H1 (cell line): Measurements from ENCODE around the gene CD248. TPM values are rescaled to one million over a fixed set of nuclear protein-coding genes. Genes with fewer than 3 reads are reported as not detected.

ENCODE experiments used
- CTCF ChIA-PET: fragments of 300-600 bp; sonication (Branson Sonifier 250); formaldehyde crosslinking; loops from one replicate; lab custom pipeline; 2021; ENCODE audit not compliant: partially characterized antibody; lab: Charles Lee
- POLR2A ChIA-PET: fragments of 300-600 bp; sonication (Branson Sonifier 250); formaldehyde crosslinking; loops from one replicate; lab custom pipeline; 2021; ENCODE audit warnings: inconsistent platforms; ENCODE audit not compliant: partially characterized antibody; lab: Charles Lee
- DNase-seq, 2 experiments: peaks; one replicate each; pipeline versions ENCODE4 v3.0.0 to v3.0.0-alpha.2; 2010 to 2022; ENCODE audit warnings: low spot score in 2 of 2, low read depth in 1 of 2, mixed read lengths in 1 of 2
- FAIRE-seq: peaks from 2 replicates; lab custom pipeline; 2011; peaks lifted over from hg19 to GRCh38; lab: Jason Lieb, UNC
- H2AFZ ChIP-seq: 2 replicates; pipeline ENCODE4 v1.8.1; 2012; ENCODE audit warnings: low read length, inconsistent platforms
- H2AK5ac ChIP-seq: 2 replicates; pipeline ENCODE4 v1.6.1; 2013; ENCODE audit warnings: low read depth, low read length
- H2BK120ac ChIP-seq: replicated peaks from 2 replicates; pipeline ENCODE3; 2013; ENCODE audit warnings: low read depth, low read length, inconsistent platforms
- H2BK12ac ChIP-seq: 2 replicates; pipeline ENCODE4 v1.6.1; 2013; ENCODE audit warnings: low read depth, low read length
- H2BK15ac ChIP-seq: 2 replicates; pipeline ENCODE4 v1.6.1; 2013; ENCODE audit warnings: low read length
- H2BK20ac ChIP-seq: 2 replicates; pipeline ENCODE4 v1.6.1; 2013; ENCODE audit warnings: low read length
- H2BK5ac ChIP-seq: 2 replicates; pipeline ENCODE4 v1.6.1; 2013; ENCODE audit warnings: low read depth, low read length
- H3K14ac ChIP-seq: 2 replicates; pipeline ENCODE4 v1.6.1; 2013; ENCODE audit warnings: inconsistent platforms; ENCODE audit not compliant: insufficient read length
- H3K18ac ChIP-seq: 2 replicates; pipeline ENCODE4 v1.6.1; 2013; ENCODE audit warnings: low read length; ENCODE audit errors: extremely low read depth
- H3K23ac ChIP-seq: 2 replicates; pipeline ENCODE4 v1.6.1; 2013; ENCODE audit warnings: inconsistent platforms; ENCODE audit not compliant: insufficient read length
- H3K23me2 ChIP-seq: 2 replicates; pipeline ENCODE4 v1.6.1; 2013; ENCODE audit warnings: low read depth, low read length
- H3K27ac ChIP-seq: 2 replicates; pipeline ENCODE4 v1.6.1; 2011; ENCODE audit warnings: low read depth, low read length, inconsistent platforms
- H3K27me3 ChIP-seq, 4 experiments: replicated peaks in 1 of 4; 1 replicate in 1 of 4; 2 replicates in 3 of 4; pipeline versions ENCODE4 v1.6.1 to v1.8.1; 2011 to 2013; ENCODE audit warnings: low read length in 3 of 4, mild to moderate bottlenecking in 3 of 4, inconsistent platforms in 2 of 4, mixed read lengths in 2 of 4, moderate library complexity in 1 of 4; ENCODE audit not compliant: control insufficient read depth in 3 of 4, insufficient read depth in 3 of 4; ENCODE audit errors: extremely low read depth in 1 of 4
- H3K36me3 ChIP-seq, 4 experiments: 2 replicates each; pipeline versions ENCODE4 v1.6.1 to v1.8.1; 2011 to 2013; ENCODE audit warnings: mild to moderate bottlenecking in 4 of 4, low read length in 3 of 4, moderate library complexity in 2 of 4, control low read depth in 1 of 4, inconsistent platforms in 1 of 4; ENCODE audit not compliant: insufficient read depth in 4 of 4, control insufficient read depth in 2 of 4
- H3K4ac ChIP-seq: replicated peaks from 2 replicates; pipeline ENCODE3; 2013; ENCODE audit warnings: low read length, low read depth, mixed read lengths, inconsistent platforms; ENCODE audit not compliant: insufficient read length
- H3K4me1 ChIP-seq, 4 experiments: replicated peaks in 1 of 4; 1 replicate in 1 of 4; 2 replicates in 3 of 4; pipeline versions ENCODE4 v1.6.1 to v1.8.1; 2011 to 2013; ENCODE audit warnings: low read length in 3 of 4, inconsistent platforms in 2 of 4, mixed read lengths in 1 of 4; ENCODE audit not compliant: insufficient read depth in 4 of 4, control insufficient read depth in 3 of 4
- H3K4me2 ChIP-seq, 2 experiments: 2 replicates each; pipeline versions ENCODE4 v1.6.1 to v1.8.1; 2011 to 2013; ENCODE audit warnings: low read depth in 2 of 2, low read length in 2 of 2, control low read depth in 1 of 2, inconsistent platforms in 1 of 2, mild to moderate bottlenecking in 1 of 2; ENCODE audit not compliant: insufficient read depth in 1 of 2
- H3K4me3 ChIP-seq, 4 experiments: fragments of 200-600, 300-600 bp in 1 of 4; sonication (generic), shearing (Covaris generic), sonication (Bioruptor Twin) in 1 of 4; 2 replicates each; pipeline versions ENCODE4 v1.5.1 to v1.8.1; 2011 to 2016; ENCODE audit warnings: low read length in 4 of 4, low read depth in 3 of 4, control low read depth in 2 of 4, inconsistent platforms in 2 of 4, mild to moderate bottlenecking in 2 of 4, mixed read lengths in 1 of 4, moderate library complexity in 1 of 4; ENCODE audit not compliant: insufficient read depth in 2 of 4; ENCODE audit errors: extremely low read depth in 1 of 4
- H3K56ac ChIP-seq: replicated peaks from 2 replicates; pipeline ENCODE3; 2013; ENCODE audit warnings: low read depth, mild to moderate bottlenecking, mixed read lengths, low read length, inconsistent platforms; ENCODE audit not compliant: insufficient read length
- H3K79me1 ChIP-seq: 2 replicates; pipeline ENCODE4 v1.6.1; 2013; ENCODE audit warnings: low read depth, low read length, control low read depth
- H3K79me2 ChIP-seq, 2 experiments: 2 replicates each; pipeline versions ENCODE4 v1.6.1 to v1.8.1; 2012 to 2013; ENCODE audit warnings: low read length in 2 of 2, mild to moderate bottlenecking in 2 of 2, inconsistent platforms in 1 of 2; ENCODE audit not compliant: insufficient read depth in 2 of 2, control insufficient read depth in 1 of 2
- H3K9ac ChIP-seq, 4 experiments: replicated peaks in 1 of 4; 1 replicate in 1 of 4; 2 replicates in 3 of 4; pipeline versions ENCODE4 v1.6.1 to v1.8.1; 2011 to 2013; ENCODE audit warnings: low read depth in 3 of 4, low read length in 3 of 4, control low read depth in 2 of 4, mild to moderate bottlenecking in 2 of 4, moderate library complexity in 2 of 4, inconsistent platforms in 1 of 4; ENCODE audit errors: extremely low read depth in 1 of 4
- H3K9me3 ChIP-seq, 2 experiments: 2 replicates each; pipeline versions ENCODE4 v1.6.1 to v1.8.1; 2012 to 2013; ENCODE audit warnings: mild to moderate bottlenecking in 2 of 2, moderate library complexity in 2 of 2, control low read depth in 1 of 2, inconsistent platforms in 1 of 2, low read depth in 1 of 2, low read length in 1 of 2, mixed read lengths in 1 of 2; ENCODE audit not compliant: insufficient read depth in 2 of 2
- H4K20me1 ChIP-seq, 2 experiments: replicated peaks in 1 of 2; 2 replicates each; pipeline versions ENCODE3 to v1.8.1; 2011 to 2013; ENCODE audit warnings: inconsistent platforms in 2 of 2, low read length in 2 of 2, mild to moderate bottlenecking in 1 of 2; ENCODE audit not compliant: insufficient read depth in 2 of 2, control insufficient read depth in 1 of 2
- H4K5ac ChIP-seq: 2 replicates; pipeline ENCODE4 v1.6.1; 2013; ENCODE audit warnings: low read length, low read depth, mixed read lengths, inconsistent platforms; ENCODE audit not compliant: insufficient read length
- H4K8ac ChIP-seq: 2 replicates; pipeline ENCODE4 v1.8.0; 2013; ENCODE audit warnings: mild to moderate bottlenecking, moderate library complexity, low read length, inconsistent platforms; ENCODE audit not compliant: insufficient read depth; ENCODE audit errors: extremely low read depth
- H4K91ac ChIP-seq: replicated peaks from 2 replicates; pipeline ENCODE3; 2013; ENCODE audit warnings: low read length, mixed read lengths, inconsistent platforms; ENCODE audit not compliant: insufficient read length
- ASH2L ChIP-seq: fragments of 200-600, 300-600 bp; sonication (generic); IDR thresholded peaks from one replicate; pipeline ENCODE4 v1.7.1; 2017; ENCODE audit warnings: low read length
- CBX8 ChIP-seq: fragments of 300-800, 300-1000 bp; sonication (generic); IDR thresholded peaks from 2 replicates; pipeline ENCODE4 v1.7.1; 2016; ENCODE audit warnings: low read depth, low read length, borderline replicate concordance
- EGR1 ChIP-seq: IDR thresholded peaks from 2 replicates; pipeline ENCODE4 v1.6.1; 2011; ENCODE audit warnings: low read depth, low read length, borderline replicate concordance
- HDAC6 ChIP-seq: IDR thresholded peaks from one replicate; pipeline ENCODE4 v1.7.1; 2012; ENCODE audit warnings: low read depth, mild to moderate bottlenecking, inconsistent platforms, low read length, moderate library complexity
- JUN ChIP-seq: IDR thresholded peaks from 2 replicates; pipeline ENCODE4 v1.6.1; 2011; ENCODE audit warnings: low read depth, mild to moderate bottlenecking, improper control_type of control experiment, low read length
- NANOG ChIP-seq: IDR thresholded peaks from 2 replicates; pipeline ENCODE4 v1.6.1; 2011; ENCODE audit warnings: low read length, low read depth, mild to moderate bottlenecking, inconsistent platforms; ENCODE audit not compliant: insufficient read depth, poor library complexity, severe bottlenecking
- POLR2AphosphoS5 ChIP-seq: IDR thresholded peaks from 2 replicates; pipeline ENCODE4 v1.6.1; 2011; ENCODE audit warnings: low read depth, low read length
- RAD21 ChIP-seq, 2 experiments: IDR thresholded peaks in 1 of 2; conservative IDR thresholded peaks in 1 of 2; 2 replicates each; pipeline ENCODE4 v1.6.1; 2011; ENCODE audit warnings: low read depth in 2 of 2, low read length in 2 of 2, improper control_type of control experiment in 1 of 2, inconsistent platforms in 1 of 2, mild to moderate bottlenecking in 1 of 2, moderate library complexity in 1 of 2
- SP2 ChIP-seq: IDR thresholded peaks from 2 replicates; pipeline ENCODE4 v1.6.1; 2012; ENCODE audit warnings: mild to moderate bottlenecking, low read length, inconsistent platforms
- SP4 ChIP-seq: IDR thresholded peaks from 2 replicates; pipeline ENCODE4 v1.6.1; 2012; ENCODE audit warnings: low read length, inconsistent platforms
- SRF ChIP-seq: IDR thresholded peaks from 2 replicates; pipeline ENCODE4 v1.6.1; 2011; ENCODE audit warnings: mild to moderate bottlenecking, low read depth, low read length, moderate library complexity
- TBP ChIP-seq: IDR thresholded peaks from 2 replicates; pipeline ENCODE4 v1.6.1; 2011; ENCODE audit warnings: low read depth, low read length, improper control_type of control experiment
- WGBS, 2 experiments: shearing (Covaris generic) in 1 of 2; methylation state at CpG; one replicate each; pipeline versions ENCODE4 v1.1.6 to v1.1.7; 2013 to 2015; ENCODE audit warnings: low lambda C conversion rate in 2 of 2, mixed read lengths in 2 of 2, inconsistent platforms in 1 of 2, low coverage in 1 of 2, missing lambda C conversion rate in 1 of 2; ENCODE audit not compliant: insufficient replicate concordance in 2 of 2, insufficient coverage in 1 of 2, insufficient read length in 1 of 2; ENCODE audit errors: extremely low coverage in 1 of 2, missing lambda C conversion rate in 1 of 2; 5-methylcytosine and 5-hydroxymethylcytosine counted together
- polyA plus RNA-seq, 7 experiments: library from polyadenylated mRNA; depleted of rRNA in 3 of 7; stranded (reverse) in 5 of 7; unstranded in 2 of 7; fragments of >200 nt in 5 of 7; fragments of 200-250 nt in 2 of 7; gene quantifications; 1 replicate in 5 of 7; 2 replicates in 1 of 7; 4 replicates in 1 of 7; pipeline versions ENCODE4 v1.2.1 to v1.2.3, GENCODE V29; 2011 to 2013; ENCODE audit warnings: missing spikeins in 2 of 7, mixed read lengths in 2 of 7
- total RNA-seq: library from RNA; stranded (reverse); fragmentation: NEBNext Ultra II Directional; extraction: Animal tissue kit (Norgen Biotek cat#: 25700); gene quantifications from 2 replicates; pipeline ENCODE4 v1.2.1, GENCODE V29; 2021

CD248 gene
- total and polyA plus RNA-seq, 2 of the 8 experiments (the other 6 are each of a cell fraction or from before 2014, with no cell fraction given), result 2.7 to 3.9 TPM

DNA sequence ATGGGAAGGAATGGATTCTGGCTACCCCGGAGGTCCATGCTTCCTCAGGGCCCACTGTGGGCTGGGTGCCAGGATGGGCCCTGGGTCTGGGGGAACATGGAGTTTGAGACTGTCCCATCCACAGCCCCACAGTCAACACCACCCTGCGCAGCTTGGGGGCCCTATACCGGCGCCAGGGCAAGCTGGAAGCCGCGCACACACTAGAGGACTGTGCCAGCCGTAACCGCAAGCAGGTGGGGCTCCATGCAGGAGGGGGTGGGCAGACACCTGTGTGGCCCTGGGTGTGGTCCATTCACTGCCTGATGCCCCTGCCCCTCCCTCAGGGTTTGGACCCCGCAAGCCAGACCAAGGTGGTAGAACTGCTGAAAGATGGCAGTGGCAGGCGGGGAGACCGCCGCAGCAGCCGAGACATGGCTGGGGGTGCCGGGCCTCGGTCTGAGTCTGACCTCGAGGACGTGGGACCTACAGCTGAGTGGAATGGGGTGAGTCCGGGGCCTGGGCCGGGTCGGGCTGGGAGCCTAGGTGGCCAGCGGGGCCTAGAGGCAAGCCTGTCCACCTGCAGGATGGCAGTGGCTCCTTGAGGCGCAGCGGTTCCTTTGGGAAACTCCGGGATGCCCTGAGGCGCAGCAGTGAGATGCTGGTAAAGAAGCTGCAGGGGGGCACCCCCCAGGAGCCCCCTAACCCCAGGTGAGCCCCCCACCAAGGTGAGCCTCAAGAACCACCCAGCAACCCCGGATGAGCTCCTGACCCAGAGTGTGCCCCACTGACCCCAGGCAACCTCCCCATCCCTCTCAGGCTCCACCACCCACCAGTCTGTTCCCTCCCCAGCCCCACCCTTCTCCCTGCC is 51.1 kb downstream of the CD248 start:
- POLR2A ChIA-PET, result interaction anchor here (1.0 to 9.0 kb wide), 4 partner anchors 15 to 28 kb away, joined by 3 to 125 read pairs (median 16); partner anchors contain the start of genes CNIH2 and YIF1A
- no peak overlapping the region for H3K23ac ChIP-seq
- H3K4me2 ChIP-seq, result no peak overlapping the region
- H3K9ac ChIP-seq, result no peak overlapping the region
- no peak overlapping the region for H4K91ac ChIP-seq
- H3K18ac ChIP-seq, result no peak overlapping the region
- no peak for DNase-seq
- H3K4ac ChIP-seq, result no peak overlapping the region
- no peak overlapping the region for H4K5ac ChIP-seq
- no peak overlapping the region for H2BK120ac ChIP-seq
- H3K36me3 ChIP-seq, result peaks cover 13 to 27% (median 19%) of the 10 kb centered on the region in 4 experiments; a peak in 7 of 8 replicates
- H2BK5ac ChIP-seq, result no peak overlapping the region
- H3K9me3 ChIP-seq, result no peaks in the 10 kb centered on the region
- H3K14ac ChIP-seq, result no peak overlapping the region
- H3K27ac ChIP-seq, result no peak overlapping the region
- peaks cover 0 to 11% of the 10 kb centered on the region in 2 experiments; a peak in 2 of 4 replicates for H3K79me2 ChIP-seq
- no peak overlapping the region for H3K4me3 ChIP-seq
- H3K79me1 ChIP-seq, result peaks cover 5% of the 10 kb centered on the region; the same call in 1 of the 2 replicates
- H2BK15ac ChIP-seq, result no peak overlapping the region
- no peaks in the 10 kb centered on the region for H3K27me3 ChIP-seq
- H3K4me1 ChIP-seq, result peaks cover 0 to 5% (median 3%) of the 10 kb centered on the region in 4 experiments; a peak in 5 of 7 replicates
- no peak overlapping the region for H2BK12ac ChIP-seq
- FAIRE-seq, result no peak
- H3K56ac ChIP-seq, result no peak overlapping the region
- H3K23me2 ChIP-seq, result peaks cover 9% of the 10 kb centered on the region
- 98% methylated on average over 16 of the region's 26 CpGs; no CpG with 5 or more reads in 1 of the 2 experiments for WGBS, 2 experiments
- CTCF ChIA-PET, result interaction anchor here (0.6 to 2.3 kb wide), 18 partner anchors 7 to 1965 kb away, joined by 3 to 10 read pairs (median 3); partner anchors contain the start of gene YIF1A
- H4K8ac ChIP-seq, result no peak overlapping the region
- no peak overlapping the region for H2BK20ac ChIP-seq
- H4K20me1 ChIP-seq, result peaks cover 7 to 17% of the 10 kb centered on the region in 2 experiments
- H2AK5ac ChIP-seq, result no peak overlapping the region
- H2AFZ ChIP-seq, result no peak overlapping the region
- TF ChIP-seq ASH2L, result no peak
- TF ChIP-seq NANOG, result no peak
- TF ChIP-seq TBP, result no peak
- TF ChIP-seq CBX8, result no peak
- TF ChIP-seq POLR2AphosphoS5, result no peak
- TF ChIP-seq JUN, result no peak
- TF ChIP-seq HDAC6, result no peak
- no peak for TF ChIP-seq SP2
- TF ChIP-seq SRF, result no peak
- TF ChIP-seq RAD21 (IDR thresholded peaks at IDR 0.05 in 1 of 2, conservative IDR thresholded peaks at IDR 0.05 in 1 of 2; ENCODE audit: low read depth in 2 of 2, low read length in 2 of 2), result no peak
- no peak for TF ChIP-seq SP4
- TF ChIP-seq EGR1, result no peak
